Measurements from ENCODE around the gene ZNHIT1.
A peak's percentile ranks its signal among the peaks of the same experiment; 100 is the strongest.

ZNHIT1 gene

DNA sequence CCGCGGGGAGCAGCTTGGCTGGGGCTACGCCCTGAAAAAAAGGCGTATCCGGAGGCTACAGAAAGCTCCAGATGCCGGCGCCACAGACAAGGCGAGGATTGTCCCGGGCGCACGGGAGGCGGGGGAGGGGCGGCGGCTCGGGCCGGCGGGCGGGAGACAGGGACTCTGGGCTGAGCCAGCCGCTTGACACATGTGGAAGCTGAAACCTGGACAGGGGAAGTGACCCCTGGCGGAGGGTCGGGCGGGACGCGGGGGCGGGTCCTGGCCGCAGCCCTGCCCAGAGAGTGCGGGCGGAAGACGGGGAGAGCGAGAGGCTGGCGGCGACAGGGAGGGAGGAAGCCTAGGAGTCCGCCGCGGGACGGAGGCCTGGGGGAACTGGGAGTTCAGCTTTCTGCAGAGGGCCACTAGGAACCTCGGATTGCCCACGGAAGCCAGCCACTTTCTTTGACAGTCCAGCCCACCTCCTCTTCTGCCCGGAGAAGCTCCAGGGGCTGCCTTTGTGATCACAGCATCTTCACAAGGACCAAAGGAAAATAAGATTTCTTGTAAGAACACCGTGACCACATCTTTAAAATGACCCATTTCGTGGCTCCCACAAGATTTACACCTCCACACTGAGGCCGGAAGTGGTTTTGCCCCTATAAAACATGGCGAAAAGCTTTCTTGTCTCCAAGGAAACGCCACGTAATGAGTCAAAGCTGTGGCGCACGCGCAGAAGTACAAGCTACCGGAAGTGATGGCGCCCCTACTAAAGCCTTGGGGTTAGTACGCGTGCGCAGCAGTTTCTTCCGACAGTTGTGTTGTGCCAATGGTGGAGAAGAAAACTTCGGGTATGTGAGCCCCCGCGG lies at the start of gene ZNHIT1, which contains the start of gene PLOD3:
Gene ZNHIT1, plus strand, starts transcription at position 778 of the 848 bp plus-strand sequence. Its CDS starts 31 bp downstream, at position 809.
Gene PLOD3, minus strand, starts transcription at position 194 of the 848 bp plus-strand sequence. CDS start 307 bp downstream, outside the sequence.
- peak within 1 kb of the TSS; percentile 91 for H3K27ac Mint-ChIP-seq
- H3K4me3 Mint-ChIP-seq: peak within 1 kb of the TSS; percentile 94
- peaks cover 36% of the 10 kb centered on the region for H3K4me1 Mint-ChIP-seq (ENCODE audit: low read depth)
- H3K27me3 Mint-ChIP-seq: no peaks in the 10 kb centered on the region
- H3K36me3 Mint-ChIP-seq (ENCODE audit: low read depth): peaks cover 55% of the 10 kb centered on the region
- H3K9me3 Mint-ChIP-seq: no peaks in the 10 kb centered on the region
- DNase-seq: peak; percentile 92

DNA sequence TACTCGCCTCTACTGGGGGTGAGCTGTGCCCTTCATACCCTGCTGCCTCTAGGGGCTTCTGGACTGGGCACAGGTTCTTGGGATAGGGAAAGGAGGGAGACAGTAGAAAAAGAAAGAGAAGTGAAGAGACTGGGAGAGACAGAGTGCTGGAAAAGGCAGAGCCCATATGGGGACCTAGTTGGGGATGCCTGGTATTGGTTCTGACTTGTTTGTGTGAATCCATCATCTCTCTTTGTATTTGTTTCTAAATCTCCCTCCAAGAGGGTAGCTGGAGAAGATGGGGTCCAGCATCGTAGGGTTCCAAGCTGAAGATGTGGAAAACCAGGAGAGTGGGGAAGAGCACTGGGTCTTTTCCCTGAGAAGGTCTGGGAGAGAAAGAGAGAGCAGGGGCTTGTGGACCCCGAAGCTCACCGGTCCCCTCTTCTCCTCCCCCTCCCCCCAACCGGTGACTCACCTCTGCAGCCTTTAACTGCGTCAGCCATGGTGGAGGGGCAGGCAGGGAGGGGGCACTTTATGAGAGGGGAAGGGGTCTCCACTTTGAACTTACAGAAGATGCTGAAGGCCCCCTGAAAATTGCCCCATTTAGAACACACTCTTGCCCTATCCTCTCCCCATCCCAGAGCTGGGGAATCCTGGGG lies 49.4 kb upstream of the ZNHIT1 start:
- DNase-seq: no peak
- no peaks in the 10 kb centered on the region for H3K36me3 Mint-ChIP-seq (ENCODE audit: low read depth)
- no peak overlapping the region for H3K4me3 Mint-ChIP-seq
- peaks cover 76% of the 10 kb centered on the region for H3K4me1 Mint-ChIP-seq (ENCODE audit: low read depth)
- H3K27ac Mint-ChIP-seq: no peak overlapping the region
- H3K27me3 Mint-ChIP-seq: peaks cover 87% of the 10 kb centered on the region
- H3K9me3 Mint-ChIP-seq: no peaks in the 10 kb centered on the region

GRCh38 chr7:101169110-101169837 lies 48.7 kb upstream of the ZNHIT1 start:
- no peaks in the 10 kb centered on the region for H3K36me3 Mint-ChIP-seq (ENCODE audit: low read depth)
- H3K9me3 Mint-ChIP-seq: no peaks in the 10 kb centered on the region
- peak overlapping the region; percentile 60 for H3K4me3 Mint-ChIP-seq
- H3K27me3 Mint-ChIP-seq: peaks cover 92% of the 10 kb centered on the region
- no peak for DNase-seq
- peaks cover 81% of the 10 kb centered on the region for H3K4me1 Mint-ChIP-seq (ENCODE audit: low read depth)
- H3K27ac Mint-ChIP-seq: peak overlapping the region; percentile 17

DNA sequence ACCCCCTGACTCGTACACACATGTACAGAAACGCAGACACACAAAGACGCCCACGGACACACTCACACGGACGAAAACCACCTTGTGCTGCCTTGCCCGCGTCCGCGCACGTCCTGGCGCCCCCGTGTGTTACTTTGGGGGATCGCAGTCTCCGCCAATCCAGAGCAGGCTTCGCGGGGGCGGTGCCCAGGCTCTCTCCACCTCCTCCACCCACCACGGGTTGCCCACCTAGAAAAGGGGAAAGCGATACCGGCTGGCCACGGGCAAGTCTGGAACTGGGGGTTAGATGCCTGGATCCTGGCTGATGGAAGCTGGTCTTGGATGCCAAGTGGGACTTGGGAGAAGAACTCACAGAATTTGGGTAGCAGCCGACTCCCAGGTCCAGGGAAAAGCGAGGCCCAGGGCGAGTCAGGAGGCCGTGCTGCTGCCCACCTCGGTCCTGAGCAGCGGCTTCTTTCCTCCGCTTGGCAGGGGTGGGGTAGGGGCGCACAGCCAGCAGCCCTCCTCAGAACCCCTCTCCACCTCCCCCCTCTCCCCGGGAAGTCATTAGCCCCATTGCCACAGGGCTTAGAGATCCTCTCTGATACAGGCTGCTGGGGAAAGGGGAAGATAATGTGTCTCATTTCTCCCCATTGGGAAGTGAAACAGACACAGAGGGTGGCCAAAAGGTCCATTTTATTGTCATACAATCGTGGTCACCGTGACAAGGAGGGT lies 48.0 kb upstream of the ZNHIT1 start:
- H3K4me1 Mint-ChIP-seq (ENCODE audit: low read depth): peaks cover 79% of the 10 kb centered on the region

GRCh38 chr7:101170617-101171441 lies 47.1 kb upstream of the ZNHIT1 start:
- no peaks in the 10 kb centered on the region for H3K36me3 Mint-ChIP-seq (ENCODE audit: low read depth)
- peaks cover 72% of the 10 kb centered on the region for H3K4me1 Mint-ChIP-seq (ENCODE audit: low read depth)
- H3K9me3 Mint-ChIP-seq: no peaks in the 10 kb centered on the region
- no peak overlapping the region for H3K4me3 Mint-ChIP-seq
- no peak overlapping the region for H3K27ac Mint-ChIP-seq
- no peak for DNase-seq
- peaks cover 93% of the 10 kb centered on the region for H3K27me3 Mint-ChIP-seq

More for the DNA sequence above, 48.0 kb upstream of the ZNHIT1 start:
- H3K36me3 Mint-ChIP-seq (ENCODE audit: low read depth): no peaks in the 10 kb centered on the region
- H3K27me3 Mint-ChIP-seq: peaks cover 93% of the 10 kb centered on the region
- peak overlapping the region; percentile 60 for H3K4me3 Mint-ChIP-seq
- DNase-seq: peak; percentile 89
- H3K27ac Mint-ChIP-seq: no peak overlapping the region
- no peaks in the 10 kb centered on the region for H3K9me3 Mint-ChIP-seq

GRCh38 chr7:101171442-101171837 lies 46.5 kb upstream of the ZNHIT1 start:
- no peaks in the 10 kb centered on the region for H3K9me3 Mint-ChIP-seq
- DNase-seq: no peak
- no peak overlapping the region for H3K4me3 Mint-ChIP-seq
- H3K36me3 Mint-ChIP-seq (ENCODE audit: low read depth): no peaks in the 10 kb centered on the region
- no peak overlapping the region for H3K27ac Mint-ChIP-seq
- peaks cover 67% of the 10 kb centered on the region for H3K4me1 Mint-ChIP-seq (ENCODE audit: low read depth)
- H3K27me3 Mint-ChIP-seq: peaks cover 92% of the 10 kb centered on the region

- H3K9me3 Mint-ChIP-seq: no peaks in the 10 kb centered on the region
- H3K36me3 Mint-ChIP-seq (ENCODE audit: low read depth): no peaks in the 10 kb centered on the region
- no peak overlapping the region for H3K27ac Mint-ChIP-seq
- H3K27me3 Mint-ChIP-seq: peaks cover 93% of the 10 kb centered on the region
- peaks cover 61% of the 10 kb centered on the region for H3K4me1 Mint-ChIP-seq (ENCODE audit: low read depth)
- H3K4me3 Mint-ChIP-seq: peak overlapping the region; percentile 8
- DNase-seq: no peak
Observed at GRCh38 chr7:101172005-101172853, 45.7 kb upstream of the ZNHIT1 start.

GRCh38 chr7:101172854-101173751 lies 44.9 kb upstream of the ZNHIT1 start:
- H3K9me3 Mint-ChIP-seq: no peaks in the 10 kb centered on the region
- peaks cover 56% of the 10 kb centered on the region for H3K4me1 Mint-ChIP-seq (ENCODE audit: low read depth)
- H3K27ac Mint-ChIP-seq: no peak overlapping the region
- no peaks in the 10 kb centered on the region for H3K36me3 Mint-ChIP-seq (ENCODE audit: low read depth)
- H3K4me3 Mint-ChIP-seq: no peak overlapping the region
- H3K27me3 Mint-ChIP-seq: peaks cover 93% of the 10 kb centered on the region
- no peak for DNase-seq

DNA sequence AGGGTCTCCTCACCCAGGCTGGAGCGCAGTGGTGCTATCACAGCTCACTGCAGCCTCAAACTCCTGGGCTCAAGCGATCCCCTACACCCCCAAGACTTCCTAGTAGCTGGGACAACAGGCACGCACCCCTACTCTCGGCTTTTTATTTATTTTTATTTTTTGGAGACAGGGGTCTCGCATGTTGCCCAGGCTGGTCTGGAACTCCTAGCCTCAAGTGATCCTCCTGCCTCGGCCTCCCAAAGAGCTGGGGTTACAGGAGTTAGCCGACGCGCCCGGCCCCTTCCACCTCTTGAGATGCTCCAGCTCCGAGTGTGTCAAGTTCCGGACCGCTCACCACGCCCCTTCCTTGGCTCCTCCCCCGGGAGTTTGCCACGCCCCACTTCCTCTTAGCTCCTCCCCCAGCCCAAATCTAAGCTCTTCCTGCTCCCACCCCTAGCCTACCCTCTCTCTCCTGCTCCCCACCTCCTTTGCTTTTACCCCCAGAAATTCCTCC lies 44.2 kb upstream of the ZNHIT1 start:
- Mint-ChIP-seq H3K4me1 (ENCODE audit: low read depth) (peaks cover 50% of the 10 kb centered on the region), H3K36me3 (ENCODE audit: low read depth) (no peaks in the 10 kb centered on the region), H3K27me3 (peaks cover 90% of the 10 kb centered on the region), H3K4me3 (peak overlapping the region; percentile 26), H3K9me3 (no peaks in the 10 kb centered on the region), H3K27ac (no peak overlapping the region)
- peak; percentile 84 for DNase-seq

DNA sequence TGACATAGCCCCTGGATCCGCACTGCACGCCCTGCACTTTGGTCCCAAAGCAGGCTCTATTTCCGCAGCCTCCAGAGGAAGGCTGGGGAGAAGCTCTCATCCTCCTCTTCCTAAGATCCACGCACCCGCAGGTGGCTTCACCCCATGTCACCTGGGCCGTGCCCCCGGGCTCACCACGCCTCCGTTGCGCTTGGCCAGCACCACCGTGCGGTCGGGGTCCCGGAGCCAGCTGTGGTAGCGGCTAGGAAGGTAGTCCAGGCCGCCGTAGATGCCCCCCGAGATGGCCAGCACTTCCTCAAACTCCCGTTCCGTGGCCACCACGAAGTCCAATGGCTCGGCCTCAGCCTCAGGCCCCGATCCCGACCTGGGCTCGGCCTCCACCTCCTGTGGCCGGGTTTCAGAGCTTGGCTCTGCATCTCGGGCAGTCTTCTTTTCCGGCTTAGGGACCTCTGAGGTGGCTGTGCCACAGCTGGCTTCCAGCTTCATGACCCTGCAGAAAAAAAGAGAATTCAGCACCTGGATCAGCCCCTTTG lies 43.6 kb upstream of the ZNHIT1 start:
- Mint-ChIP-seq H3K27me3 (peaks cover 90% of the 10 kb centered on the region), H3K4me1 (ENCODE audit: low read depth) (peaks cover 49% of the 10 kb centered on the region), H3K9me3 (no peaks in the 10 kb centered on the region), H3K27ac (no peak overlapping the region), H3K36me3 (ENCODE audit: low read depth) (no peaks in the 10 kb centered on the region), H3K4me3 (peak overlapping the region; percentile 26)
- no peak for DNase-seq

DNA sequence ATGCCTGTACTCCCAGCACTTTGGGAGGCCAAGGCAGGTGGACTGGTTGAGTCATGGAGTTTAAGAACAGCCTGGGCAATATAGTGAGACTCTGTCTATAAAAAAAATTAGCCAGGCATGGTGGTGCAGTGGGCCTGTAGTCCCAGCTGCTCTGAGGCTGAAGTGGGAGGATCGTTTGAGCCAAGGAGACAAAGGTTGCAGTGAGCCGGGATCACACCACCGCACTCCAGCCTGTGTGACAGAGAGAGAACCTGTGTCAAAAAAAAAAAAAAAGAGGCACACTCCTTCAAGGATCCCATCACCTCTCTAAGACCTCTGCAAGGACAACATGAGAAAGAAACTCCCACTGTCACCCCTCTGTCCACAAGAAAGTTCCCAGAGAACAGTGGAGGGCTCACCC lies 42.3 kb upstream of the ZNHIT1 start:
- H3K9me3 Mint-ChIP-seq: no peaks in the 10 kb centered on the region
- peaks cover 84% of the 10 kb centered on the region for H3K27me3 Mint-ChIP-seq
- H3K4me3 Mint-ChIP-seq: no peak overlapping the region
- H3K36me3 Mint-ChIP-seq (ENCODE audit: low read depth): no peaks in the 10 kb centered on the region
- no peak overlapping the region for H3K27ac Mint-ChIP-seq
- DNase-seq: no peak
- peaks cover 43% of the 10 kb centered on the region for H3K4me1 Mint-ChIP-seq (ENCODE audit: low read depth)

DNA sequence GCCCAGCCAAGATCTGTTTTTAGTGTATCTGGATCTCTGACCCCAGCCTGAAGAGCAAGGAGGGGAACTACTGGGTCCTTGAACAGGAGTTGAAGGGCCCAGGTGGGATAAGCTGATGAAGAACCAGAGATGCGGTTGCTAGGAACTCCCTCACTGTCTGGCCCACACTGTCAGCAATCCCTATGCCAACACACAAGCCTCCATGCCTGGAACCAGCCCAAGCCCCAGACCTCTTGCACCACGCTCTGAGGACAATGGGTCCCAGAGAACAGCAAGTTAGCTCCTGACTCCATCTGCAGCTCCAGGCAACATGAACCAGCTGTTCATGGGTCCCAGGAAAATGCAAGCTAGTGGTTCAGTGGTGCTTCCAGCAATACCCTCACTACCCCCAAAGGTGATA lies 40.3 kb upstream of the ZNHIT1 start:
- Mint-ChIP-seq H3K4me3 (no peak overlapping the region), H3K36me3 (ENCODE audit: low read depth) (no peaks in the 10 kb centered on the region), H3K4me1 (ENCODE audit: low read depth) (peaks cover 30% of the 10 kb centered on the region), H3K27me3 (peaks cover 84% of the 10 kb centered on the region), H3K9me3 (no peaks in the 10 kb centered on the region), H3K27ac (no peak overlapping the region)
- no peak for DNase-seq
